NOMO-1 treated with dmso at 0.1 percent for 144 hours (cell line): ENCODE results near the gene ATN1.
A peak's percentile ranks its signal among the peaks of the same experiment; 100 is the strongest.
"Not testable (repeated sequence)": the region's sequence is repeated elsewhere in the genome, so short reads cannot be mapped to it uniquely, and the experiment has no call there.

Experiments
- DNase-seq: peaks from one replicate; lab custom pipeline; 2025; ENCODE audit not compliant: unreplicated experiment; lab: John Stamatoyannopoulos, UW

ATN1 gene, protein sequence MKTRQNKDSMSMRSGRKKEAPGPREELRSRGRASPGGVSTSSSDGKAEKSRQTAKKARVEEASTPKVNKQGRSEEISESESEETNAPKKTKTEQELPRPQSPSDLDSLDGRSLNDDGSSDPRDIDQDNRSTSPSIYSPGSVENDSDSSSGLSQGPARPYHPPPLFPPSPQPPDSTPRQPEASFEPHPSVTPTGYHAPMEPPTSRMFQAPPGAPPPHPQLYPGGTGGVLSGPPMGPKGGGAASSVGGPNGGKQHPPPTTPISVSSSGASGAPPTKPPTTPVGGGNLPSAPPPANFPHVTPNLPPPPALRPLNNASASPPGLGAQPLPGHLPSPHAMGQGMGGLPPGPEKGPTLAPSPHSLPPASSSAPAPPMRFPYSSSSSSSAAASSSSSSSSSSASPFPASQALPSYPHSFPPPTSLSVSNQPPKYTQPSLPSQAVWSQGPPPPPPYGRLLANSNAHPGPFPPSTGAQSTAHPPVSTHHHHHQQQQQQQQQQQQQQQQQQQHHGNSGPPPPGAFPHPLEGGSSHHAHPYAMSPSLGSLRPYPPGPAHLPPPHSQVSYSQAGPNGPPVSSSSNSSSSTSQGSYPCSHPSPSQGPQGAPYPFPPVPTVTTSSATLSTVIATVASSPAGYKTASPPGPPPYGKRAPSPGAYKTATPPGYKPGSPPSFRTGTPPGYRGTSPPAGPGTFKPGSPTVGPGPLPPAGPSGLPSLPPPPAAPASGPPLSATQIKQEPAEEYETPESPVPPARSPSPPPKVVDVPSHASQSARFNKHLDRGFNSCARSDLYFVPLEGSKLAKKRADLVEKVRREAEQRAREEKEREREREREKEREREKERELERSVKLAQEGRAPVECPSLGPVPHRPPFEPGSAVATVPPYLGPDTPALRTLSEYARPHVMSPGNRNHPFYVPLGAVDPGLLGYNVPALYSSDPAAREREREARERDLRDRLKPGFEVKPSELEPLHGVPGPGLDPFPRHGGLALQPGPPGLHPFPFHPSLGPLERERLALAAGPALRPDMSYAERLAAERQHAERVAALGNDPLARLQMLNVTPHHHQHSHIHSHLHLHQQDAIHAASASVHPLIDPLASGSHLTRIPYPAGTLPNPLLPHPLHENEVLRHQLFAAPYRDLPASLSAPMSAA (N-terminal part only)

DNA sequence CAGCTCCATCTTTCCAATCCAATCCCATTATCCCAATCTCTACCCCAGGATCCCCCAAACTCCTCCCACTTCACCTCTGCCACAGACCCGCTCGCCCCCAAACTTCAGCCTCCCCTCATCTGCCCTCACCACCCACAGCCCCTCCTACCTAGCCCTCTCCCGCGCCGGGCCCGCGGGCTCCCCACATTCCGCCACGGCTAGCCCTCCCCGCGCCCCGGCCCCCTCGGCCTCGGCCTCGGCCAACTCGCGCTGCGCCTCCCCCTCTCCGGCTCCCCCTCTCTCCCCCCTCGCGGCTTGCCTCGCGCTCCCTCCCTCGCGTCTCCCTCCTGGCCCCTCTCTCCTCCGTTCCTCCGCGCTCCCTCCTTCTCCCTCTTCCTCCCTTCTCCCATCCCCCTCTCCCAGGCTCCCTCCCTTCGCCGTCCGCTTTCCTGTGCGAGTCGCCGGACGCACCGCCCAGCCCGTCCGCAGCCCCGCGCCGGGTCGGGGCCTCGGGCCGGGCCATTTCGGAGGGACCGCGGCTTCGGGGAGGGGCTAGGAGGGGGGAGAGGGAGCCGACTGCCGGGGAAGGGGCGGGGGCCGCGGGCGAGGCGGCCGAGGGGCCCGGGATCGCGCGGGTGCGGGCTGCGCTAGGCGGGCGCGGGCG lies at the start of gene ATN1:
Gene ATN1 (plus strand): TSS at position 581 of the 643 bp plus-strand sequence. CDS start 6,043 bp downstream, outside the sequence.
- DNase-seq = peak; percentile 16

DNA sequence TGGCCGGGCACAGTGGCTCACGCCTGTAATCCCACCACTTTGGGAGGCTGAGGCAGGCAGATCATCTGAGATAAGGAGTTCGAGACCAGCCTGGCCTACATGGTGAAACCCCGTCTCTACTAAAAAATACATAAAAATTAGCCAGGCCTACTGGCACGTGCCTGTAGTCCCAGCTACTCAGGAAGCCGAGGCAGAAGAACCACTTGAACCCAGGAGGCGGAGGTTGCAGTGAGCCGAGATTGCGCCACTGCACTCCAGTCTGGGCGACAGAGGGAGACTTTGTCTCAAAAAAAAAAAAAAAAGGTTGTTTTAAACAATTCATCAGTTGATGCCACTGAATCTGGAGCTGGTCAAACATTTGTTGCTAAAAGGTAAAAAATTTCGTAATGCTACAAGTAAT lies 47.9 kb upstream of the ATN1 start:
- DNase-seq = not testable (repeated sequence)

GRCh38 chr12:6883252-6883651 lies 44.5 kb upstream of the ATN1 start:
- DNase-seq = no peak

- no peak for DNase-seq
These were observed 44.1 kb upstream of the ATN1 start for GRCh38 chr12:6883683-6884082.

- no peak for DNase-seq
These were observed 43.2 kb upstream of the ATN1 start for GRCh38 chr12:6884539-6884938.

DNA sequence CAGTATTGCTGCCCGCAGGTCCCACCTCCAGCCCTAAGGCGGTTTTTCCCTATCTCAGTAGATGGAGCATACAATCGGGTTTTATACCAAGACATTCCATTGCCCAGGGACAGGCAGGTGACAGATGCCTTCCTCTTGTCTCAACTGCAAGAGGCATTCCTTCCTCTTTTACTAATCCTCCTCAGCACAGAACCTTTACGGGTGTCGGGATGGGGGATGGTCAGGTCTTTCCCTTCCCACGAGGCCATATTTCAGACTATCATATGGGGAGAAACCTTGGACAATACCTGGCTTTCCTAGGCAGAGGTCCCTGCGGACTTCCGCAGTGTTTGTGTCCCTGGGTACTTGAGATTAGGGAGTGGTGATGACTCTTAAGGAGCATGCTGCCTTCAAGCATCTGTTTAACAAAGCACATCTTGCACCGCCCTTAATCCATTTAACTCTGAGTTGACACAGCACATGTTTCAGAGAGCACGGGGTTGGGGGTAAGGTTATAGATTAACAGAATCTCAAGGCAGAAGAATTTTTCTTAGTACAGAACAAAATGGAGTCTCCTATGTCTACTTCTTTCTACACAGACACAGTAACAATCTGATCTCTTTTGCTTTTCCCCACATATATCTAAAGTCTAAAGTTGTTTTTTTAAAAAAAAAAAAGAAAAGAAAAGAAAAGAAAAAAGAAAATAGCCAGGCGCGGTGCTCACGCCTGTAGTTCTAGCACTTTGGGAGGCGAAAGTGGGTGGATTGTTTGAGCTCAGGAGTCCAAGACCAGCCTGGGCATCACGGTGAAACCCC lies 41.4 kb upstream of the ATN1 start:
- DNase-seq = not testable (repeated sequence)

DNA sequence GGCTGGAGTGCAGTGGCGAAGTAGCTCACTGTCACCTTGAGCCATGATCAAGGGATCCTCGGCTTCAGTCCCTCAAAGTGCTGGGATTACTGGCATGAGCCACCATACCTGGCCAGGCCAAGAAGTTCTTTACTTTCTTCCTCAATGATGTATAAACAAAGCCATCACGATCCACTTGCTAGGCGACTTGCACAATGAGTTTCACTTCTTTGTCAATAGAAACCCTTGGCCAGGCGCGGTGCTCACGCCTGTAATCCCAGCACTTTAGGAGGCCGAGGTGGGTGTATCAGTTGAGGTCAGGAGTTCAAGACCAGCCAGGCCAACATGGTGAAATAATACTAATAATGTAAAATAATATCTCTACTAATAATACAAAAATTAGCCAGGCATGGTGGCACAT lies 40.3 kb upstream of the ATN1 start:
- DNase-seq = peak; percentile 55

GRCh38 chr12:6888360-6888759 lies 39.4 kb upstream of the ATN1 start:
- no peak for DNase-seq

GRCh38 chr12:6888794-6889193 lies 39.0 kb upstream of the ATN1 start:
- DNase-seq = not testable (repeated sequence)

- DNase-seq = not testable (repeated sequence)
These were observed 37.8 kb upstream of the ATN1 start for GRCh38 chr12:6889775-6890573.

GRCh38 chr12:6890789-6891645 lies 36.7 kb upstream of the ATN1 start:
- DNase-seq = peak; percentile 98

GRCh38 chr12:6891646-6892001 lies 36.1 kb upstream of the ATN1 start:
- no peak for DNase-seq

DNA sequence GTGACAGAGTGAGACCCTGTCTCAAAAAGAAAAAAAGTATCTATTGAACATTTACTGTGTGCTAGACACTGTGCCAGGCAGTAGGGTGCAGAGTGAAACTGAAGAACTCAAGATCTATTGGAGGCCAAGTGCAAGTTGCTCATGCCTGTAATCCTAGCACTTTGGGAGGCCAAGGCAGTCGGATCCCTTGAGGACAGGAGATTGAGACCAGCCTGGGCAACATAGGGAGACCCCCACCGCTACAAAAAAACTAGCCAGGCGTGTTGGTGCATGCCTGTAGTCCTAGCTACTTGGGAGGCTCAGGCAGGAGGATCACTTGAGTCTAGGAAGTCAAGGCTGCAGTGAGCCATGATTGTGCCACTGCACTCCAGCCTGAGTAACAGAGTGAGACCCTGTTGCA lies 35.1 kb upstream of the ATN1 start:
- DNase-seq = not testable (repeated sequence)

DNA sequence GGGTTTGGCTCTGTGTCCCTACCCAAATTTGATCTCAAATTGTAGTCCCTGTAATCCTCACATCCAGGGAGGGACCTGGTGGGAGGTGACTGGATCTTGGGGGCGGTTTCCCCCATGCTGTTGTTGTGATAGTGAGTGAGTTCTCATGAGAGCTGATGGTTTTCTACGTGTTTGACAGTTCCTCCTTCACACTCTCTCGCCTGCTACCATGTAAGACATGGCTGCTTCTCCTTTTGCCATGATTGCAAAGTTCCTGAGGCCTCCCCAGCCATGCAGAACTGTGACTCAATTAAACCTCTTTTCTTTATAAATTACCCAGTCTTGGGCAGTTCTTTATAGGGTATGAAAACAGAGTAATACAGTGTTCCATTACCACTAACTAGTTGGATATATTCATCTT lies 33.4 kb upstream of the ATN1 start:
- DNase-seq = no peak

GRCh38 chr12:6896846-6897435 lies 30.8 kb upstream of the ATN1 start:
- no peak for DNase-seq

DNA sequence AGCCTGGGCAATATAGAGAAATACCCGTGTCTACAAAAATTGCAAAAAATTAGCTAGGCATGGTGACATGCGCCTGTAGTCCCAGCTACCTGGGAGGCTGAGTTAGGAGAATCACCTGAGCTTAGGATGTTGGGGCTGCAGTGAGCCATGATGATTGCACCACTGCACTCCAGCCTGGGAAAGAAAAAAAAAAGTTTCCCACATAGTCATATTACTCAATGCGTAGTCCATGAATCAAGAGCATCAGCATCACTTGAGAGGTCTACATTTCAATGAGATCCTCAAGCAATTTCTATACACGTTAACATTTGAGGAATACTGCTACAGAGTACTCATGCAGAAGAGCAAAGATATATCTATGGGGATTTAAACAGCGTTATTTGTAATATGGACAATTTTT lies 28.3 kb upstream of the ATN1 start:
- DNase-seq = no peak

- DNase-seq = no peak
These were observed 27.8 kb upstream of the ATN1 start for GRCh38 chr12:6899837-6900519.

GRCh38 chr12:6902448-6902847 lies 25.3 kb upstream of the ATN1 start:
- DNase-seq = no peak
